GM19468 (cell line): ENCODE data around the gene ZNF385B.

Source experiments
- ATAC-seq: cut with Tn5 transposase; IDR thresholded peaks from one replicate; pipeline ENCODE4 v1.9.1; 2021; ENCODE audit warnings: mild to moderate bottlenecking, moderate library complexity, moderate number of reproducible peaks; ENCODE audit not compliant: unreplicated experiment; ENCODE audit errors: extremely low read depth

The ZNF385B gene

DNA sequence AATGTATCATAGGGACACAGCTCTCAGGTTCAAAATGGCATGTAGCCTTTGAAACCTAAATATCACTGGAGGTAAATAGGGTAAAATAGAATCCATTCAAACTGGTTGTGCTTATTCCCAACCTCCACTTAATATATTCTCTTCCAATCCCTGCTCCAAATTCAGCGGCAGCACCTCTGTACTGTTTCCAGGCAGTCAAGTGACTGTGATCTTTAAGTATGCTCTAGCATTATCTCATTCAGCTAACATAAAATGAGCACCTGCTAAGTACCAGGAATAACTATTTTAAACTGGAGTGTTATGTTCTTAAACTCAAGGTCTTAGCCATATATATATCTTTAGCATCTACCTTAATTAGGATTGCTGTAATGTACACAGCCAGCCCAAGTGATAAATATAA lies 327.5 kb downstream of the ZNF385B start:
- ATAC-seq = no peak

DNA sequence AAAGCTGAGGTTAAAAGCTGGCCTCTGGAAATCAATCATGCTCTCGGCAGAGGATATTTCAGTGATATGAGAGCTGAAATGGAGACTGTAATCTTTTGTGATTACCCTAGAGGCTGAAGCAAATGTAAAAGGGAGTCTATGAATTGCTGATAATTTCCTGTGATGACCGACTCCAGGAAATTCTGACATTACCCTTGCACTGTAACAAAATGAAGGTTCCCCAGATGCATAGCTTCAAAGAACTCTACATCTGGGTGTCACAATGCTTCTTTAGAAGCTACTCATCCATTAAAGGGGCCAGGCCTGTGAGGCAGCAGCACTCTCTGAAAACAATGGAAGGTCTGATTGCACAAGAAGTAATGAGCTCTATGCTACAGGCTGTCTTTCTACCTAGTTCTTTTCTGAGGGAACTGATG lies 328.5 kb downstream of the ZNF385B start:
- no peak for ATAC-seq

DNA sequence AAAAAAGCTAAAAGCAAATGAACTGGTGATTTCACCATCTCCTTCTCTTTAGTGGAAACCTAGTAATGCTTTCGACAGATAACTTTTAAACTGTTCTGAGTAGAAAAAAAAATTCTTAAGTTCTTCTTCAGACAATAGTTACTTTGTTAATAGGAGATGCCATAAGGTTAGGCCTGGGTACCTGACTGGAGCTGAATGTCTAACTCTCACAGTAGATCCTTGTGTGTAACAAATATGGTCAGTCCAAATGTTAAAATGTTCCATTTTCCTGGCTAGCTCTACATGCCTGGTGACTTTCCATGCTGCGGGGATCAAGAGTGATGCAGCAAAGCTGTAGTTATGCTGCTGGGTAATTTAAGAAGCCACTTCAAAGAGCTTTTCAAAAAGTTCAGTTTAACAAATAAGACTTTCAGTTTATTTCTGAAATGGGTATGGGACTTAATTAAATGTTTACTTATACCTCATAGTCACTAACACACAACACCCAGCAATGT lies 332.8 kb downstream of the ZNF385B start:
- ATAC-seq = no peak

DNA sequence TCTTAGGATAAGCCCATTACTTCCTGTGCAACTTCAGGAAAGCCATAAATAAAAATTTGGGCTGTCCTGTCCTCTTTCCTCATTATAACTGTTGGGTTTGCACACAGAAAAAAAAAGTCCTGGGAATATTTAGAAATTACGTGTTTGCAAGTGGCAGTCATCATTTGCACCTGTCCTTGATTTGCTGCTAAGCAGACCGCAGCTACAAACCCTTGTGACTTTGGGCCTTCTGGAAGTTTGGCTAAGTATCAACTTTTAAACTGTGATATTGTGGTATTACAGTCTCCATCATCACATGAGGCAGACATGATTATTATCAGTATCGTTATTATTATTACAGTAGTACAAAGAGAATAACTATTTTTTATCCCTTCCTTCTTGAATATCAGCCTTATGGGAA lies 336.1 kb downstream of the ZNF385B start:
- no peak for ATAC-seq

DNA sequence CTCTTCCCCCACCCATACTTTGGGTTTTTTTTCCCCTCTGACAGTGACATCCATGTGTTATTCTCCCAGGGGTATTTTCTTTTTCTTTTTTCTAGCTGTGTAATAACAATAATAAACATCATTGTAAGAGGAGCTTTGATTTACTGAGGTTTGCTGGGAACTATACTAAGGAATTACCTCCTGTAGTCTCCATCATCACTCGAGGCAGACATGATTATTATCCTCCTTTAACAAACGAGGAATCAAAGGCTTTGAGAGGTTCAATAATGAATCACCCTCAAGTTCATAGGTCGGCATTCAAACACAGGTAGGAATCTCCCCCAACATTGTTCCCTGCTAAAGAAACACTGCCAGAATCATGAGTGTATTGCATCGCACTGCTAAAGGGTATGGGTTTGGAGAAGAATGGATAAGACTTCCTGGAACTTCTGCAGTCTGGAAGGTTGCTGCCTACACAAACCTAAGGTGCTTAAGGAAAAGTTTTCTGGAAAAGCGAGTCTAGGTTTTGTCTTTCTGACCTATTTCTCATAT lies 336.5 kb downstream of the ZNF385B start:
- ATAC-seq = no peak

DNA sequence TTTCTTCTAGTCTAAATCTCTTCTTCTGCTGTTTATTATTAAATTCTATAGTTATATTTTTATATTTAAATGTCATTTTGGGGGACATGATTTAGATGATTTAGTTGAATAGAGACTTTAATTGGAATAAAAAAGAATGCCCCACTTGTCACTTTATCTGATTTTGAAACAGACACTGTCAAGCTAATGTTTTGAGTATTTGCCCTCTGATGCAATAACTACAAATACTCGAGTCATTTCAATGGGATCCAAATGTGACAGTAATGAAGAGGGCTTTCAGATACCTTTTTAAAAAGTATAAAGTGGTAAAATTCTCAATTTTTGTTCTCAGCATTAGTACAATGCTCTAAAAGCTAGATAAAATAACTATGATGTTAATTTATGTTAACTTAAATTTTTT lies 339.5 kb downstream of the ZNF385B start:
- ATAC-seq = no peak

DNA sequence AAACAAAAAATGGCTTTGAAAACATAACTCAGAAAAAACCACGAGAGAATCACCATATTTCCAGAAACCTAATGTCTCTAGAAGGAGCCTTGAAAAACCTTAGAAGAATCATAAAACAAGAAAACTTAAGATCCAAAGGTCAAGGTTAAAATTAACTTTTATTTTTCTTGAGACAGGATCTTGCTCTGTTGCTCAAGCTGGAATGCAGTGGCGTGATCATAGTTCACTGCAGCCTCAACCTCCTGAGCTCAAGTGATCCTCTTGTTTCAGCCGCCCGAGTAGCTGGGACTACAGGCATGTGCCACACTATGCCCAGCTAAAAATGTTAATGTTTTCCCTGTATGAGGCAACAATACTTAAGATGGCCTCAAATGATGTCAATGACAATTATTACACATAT lies 342.6 kb downstream of the ZNF385B start:
- ATAC-seq = no peak

DNA sequence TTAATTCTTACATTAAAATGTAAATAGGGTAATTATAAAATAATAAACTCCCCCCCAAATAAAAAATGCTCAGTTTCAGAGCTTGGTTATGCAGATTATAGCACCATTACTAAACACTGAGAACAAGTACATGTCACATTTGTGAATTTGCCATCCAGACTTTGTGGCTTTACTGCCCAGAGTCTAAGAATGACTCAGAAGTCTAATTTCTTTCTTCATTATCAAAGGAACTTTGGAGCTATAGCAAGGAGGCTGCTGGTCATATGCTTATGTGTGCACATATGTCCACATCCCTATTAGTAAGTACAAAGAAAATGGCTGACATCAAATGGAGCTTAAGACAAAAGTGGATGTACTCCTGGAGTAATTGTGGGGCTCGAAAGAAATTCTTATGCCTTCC lies 348.2 kb downstream of the ZNF385B start:
- no peak for ATAC-seq

DNA sequence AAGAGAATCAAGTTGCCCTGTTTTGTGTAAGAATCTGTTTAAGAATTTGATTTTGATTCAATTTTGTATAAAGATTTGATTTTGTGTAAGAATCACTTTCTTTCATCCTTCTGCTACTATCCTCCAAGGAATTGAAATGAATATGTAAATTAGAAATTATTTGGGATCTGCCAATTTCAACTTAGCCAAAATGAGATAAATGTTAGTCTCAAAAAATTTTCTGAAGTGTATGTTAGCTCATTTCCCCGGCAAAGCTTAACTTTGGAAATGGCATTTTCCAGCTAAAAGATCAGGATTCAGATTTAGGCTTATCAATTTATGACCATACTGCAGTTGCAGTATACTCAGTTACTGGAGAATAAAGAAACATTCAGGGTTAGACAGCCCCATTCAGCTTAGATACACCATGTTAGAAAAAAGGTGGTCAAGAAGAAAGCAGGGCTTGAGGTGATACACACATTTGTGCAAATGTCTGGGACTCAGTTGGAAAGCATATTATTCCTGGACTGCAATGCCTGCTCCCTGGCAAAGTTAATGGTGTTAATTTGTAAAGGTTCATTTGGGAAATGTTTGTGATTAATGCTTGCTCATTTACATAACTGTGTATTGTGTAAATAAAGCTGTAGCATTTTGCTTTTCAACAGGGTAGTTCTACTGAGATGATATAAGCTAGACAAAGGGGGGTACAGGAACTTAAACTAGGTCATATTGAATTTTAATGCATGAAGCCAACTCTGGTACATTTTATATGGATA lies 349.0 kb downstream of the ZNF385B start:
- no peak for ATAC-seq

DNA sequence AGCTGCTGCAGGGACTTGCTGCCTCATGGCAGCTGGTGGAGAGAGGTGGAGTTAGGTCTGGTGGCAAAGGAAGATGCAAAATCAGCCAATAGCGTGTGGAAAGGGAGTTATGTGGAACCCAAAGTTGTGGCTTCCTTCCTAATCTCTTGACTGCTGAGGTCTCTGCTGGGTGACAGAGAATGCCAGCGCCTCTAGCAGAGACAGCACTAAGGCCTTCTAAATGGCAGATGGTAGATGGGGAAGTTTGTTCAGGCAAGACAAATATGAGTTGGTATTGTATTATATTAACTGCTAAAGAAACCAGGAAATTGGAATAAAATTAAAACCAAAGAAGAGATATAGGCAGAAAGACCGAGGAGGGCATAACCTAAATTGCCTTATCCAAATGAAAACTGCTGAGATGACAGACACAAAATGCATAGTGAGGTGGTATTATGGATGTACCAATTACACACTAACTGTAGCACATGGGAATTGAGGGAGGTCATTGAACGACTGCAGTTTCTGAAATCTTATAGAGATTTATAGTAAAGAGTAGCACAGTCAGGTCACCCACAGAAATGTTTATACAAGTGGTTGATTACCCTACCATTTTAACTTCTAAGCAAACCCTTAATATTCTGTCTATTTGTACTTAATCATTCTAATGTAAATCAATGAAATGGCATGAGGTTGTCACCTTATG lies 350.2 kb downstream of the ZNF385B start:
- ATAC-seq = no peak

DNA sequence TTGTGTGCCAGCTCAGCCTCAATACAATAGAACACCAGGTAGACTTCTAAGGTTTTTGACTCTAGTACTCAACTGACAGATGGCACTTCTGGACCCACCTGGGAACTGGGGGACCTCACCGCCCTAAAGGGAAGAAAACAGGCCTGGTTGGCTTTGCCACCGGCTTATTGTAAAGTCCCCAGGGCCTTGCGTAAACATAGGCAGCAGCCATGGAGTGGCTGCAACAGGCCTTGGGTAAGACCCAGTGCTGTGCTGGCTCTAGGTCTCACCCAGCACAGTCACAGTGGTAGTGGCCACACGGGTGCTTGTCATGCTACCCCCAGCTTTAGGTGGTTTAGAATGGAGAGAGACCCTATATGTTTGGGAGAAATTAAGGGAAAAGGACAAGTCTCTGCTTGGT lies 366.1 kb downstream of the ZNF385B start:
- ATAC-seq = no peak

DNA sequence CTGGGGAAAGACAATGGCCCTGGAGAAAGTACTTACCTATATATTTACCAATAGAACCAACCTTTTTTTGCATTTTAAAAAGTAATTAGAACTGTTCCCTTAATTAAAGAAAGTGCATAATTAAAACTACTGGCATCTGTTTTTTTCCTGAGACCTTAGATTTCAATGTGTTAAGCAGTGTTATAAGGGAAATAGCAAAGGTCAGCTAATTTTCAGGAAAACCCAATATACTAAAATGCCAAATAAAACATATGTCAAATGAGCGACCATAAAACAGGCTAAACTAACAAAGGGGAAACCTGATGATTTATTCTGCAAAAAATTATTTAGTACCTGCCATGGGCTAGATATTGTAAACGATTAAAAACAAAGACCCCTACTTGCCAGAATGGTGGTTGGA lies 372.8 kb downstream of the ZNF385B start:
- no peak for ATAC-seq

DNA sequence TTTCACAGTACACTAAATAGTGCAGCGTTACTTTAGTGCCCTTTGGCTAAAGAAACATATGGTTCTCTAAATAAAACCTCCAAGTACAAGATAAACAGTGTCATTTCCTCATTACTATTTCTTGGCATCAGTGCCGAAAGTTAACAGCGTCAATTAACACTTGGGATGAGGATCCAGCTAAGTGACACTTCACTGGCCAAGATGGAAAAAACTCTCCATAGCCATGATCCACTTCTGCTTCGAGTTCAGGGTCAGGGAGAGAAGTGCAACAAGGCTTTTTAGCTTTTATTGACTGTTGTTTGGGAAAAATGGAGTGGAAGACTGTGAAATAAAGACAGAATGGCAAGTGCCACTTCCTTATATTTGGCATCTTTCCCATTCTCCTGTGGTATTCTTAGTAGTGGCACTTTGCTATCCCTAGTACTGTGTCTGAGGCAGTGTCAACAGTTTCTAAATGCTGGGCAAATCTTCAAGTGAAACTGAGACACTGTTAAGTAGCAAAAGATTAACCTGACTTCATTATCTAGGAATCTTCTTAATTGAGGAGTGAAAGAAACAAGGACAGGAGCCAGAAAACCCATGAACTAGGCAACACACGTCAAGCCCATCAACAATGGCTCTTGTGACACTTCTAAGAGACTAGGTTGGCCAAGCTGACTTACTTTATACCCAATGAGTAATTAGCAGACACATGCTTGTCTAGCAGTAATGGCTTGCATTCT lies 374.2 kb downstream of the ZNF385B start:
- ATAC-seq = no peak

DNA sequence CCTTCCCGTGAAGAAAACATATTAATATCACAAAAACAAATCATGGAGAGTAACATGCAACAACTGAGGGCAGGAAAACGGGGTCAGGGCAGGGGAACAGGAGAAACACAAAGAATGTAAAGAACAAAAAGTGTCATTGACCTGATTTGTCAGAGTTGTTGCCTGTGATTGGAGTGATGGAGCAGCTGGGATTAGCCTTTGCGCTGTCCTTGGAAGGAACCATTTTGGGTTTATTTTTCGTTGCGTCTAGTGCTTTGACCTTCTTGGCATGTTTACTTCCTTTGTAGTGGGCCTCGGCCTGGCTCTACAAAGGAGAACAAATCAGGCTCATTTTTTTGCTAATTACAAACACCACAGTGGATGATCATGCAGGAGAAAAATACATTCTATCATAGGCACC lies 378.3 kb downstream of the ZNF385B start:
- ATAC-seq = no peak

DNA sequence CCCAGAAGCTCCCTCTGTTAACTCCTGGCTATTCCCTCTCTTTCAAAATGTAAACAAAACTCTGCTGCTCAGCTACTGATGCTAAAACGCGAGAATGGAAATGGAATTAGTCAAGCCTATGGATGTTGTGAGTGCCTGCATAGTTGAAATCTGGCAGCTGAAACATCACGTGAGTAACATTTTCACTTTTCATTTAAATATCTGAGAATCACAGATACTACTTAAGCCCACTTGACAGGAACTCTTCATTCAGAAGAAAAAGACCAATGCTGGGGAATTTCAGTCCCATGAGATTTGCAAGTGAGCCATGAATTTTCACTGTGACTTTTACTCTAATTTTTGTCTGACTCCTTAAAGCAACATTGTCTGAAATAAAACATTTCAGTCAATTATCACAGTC lies 381.5 kb downstream of the ZNF385B start:
- ATAC-seq = no peak

DNA sequence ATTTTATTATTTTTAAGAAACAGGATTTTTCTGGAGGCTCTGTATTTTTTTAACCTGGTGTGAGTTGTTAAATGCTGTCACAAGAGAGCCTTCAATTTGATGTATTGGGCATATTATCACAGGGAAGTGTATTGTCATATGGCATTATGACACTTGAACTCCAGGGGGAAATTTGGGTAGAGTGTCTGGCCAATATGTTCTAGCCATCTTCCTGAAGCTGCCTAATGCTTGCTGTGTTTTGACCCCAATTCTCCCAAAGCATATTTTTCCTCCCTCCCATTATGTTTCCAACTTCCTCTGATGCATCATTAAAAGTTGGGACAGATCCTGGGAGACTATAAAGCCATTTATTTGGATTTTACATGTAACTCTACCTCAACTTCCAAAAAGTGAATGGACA lies 382.6 kb downstream of the ZNF385B start:
- ATAC-seq = no peak

DNA sequence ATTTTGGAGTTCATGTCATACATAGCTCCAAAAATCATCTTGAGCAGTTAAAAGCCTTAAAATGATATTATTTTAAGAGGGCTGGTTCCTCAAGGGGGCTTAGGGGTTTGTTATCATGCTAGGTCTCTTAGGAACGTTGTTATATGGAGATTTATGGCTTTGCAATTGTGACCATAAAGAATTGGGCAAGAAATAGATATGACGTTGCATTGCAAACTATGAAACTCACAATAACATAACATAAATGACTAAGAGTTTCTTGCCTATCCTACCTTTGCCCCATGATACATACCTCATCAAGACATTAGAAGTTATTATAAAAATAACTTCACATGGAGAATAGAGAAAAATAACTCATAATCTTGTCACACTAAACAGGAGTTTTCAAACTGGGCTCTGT lies 390.4 kb downstream of the ZNF385B start:
- no peak for ATAC-seq

DNA sequence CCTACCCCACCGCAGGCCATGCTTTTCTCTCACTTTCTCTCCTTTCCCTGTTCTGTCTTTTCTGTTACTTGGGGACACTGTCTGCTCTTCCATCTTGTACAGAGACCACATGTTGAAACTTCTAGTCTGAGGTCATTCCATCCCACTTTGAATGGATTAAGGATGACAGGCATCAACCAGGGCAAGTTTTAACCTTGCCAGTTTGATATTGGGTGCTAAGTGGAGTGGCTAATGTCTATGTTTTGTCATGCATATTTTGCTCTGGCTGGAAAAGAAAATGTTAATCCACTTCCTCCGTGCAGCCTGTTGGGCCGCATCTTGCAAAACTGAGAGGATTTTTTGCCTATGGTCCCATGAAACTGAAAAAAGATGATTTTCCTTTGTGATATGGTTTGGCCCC lies 391.3 kb downstream of the ZNF385B start:
- no peak for ATAC-seq

DNA sequence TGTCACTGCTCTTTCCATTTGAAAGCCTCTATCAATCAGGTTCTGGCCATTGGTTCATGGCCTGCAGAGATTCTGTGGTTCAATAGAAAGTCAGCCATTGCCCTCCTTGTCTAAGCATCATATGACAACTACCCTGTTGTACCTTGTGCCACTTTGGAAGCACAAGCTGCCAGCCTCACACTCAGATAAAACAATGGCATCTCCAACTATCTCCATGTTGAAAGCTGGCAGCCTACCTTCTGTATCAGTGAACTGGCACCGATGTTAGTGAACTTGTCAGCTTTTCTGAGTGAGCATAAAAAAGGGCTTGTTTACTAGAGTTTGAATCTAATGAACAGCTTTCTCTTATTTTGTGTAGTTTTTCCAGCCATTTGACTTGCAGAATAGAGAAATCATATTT lies 393.5 kb downstream of the ZNF385B start:
- no peak for ATAC-seq

DNA sequence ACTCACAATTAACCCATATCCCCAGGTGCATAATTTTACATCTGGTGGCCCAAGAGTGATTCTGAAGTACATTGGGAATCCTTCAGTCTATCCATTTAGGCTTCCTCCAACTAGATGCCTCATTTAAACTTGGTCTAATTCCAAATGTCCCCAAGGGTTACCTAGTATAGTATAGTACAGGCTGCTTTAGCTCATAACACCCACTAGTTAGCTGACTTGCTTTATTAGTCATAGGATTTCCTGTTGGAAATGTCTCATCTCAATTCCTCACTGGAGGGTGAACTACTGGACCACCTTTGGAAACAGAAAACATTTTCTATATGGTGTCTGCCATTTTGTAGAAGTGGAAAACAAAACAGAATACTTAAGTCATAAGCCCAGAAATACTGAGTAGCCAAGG lies 394.3 kb downstream of the ZNF385B start:
- ATAC-seq = no peak

DNA sequence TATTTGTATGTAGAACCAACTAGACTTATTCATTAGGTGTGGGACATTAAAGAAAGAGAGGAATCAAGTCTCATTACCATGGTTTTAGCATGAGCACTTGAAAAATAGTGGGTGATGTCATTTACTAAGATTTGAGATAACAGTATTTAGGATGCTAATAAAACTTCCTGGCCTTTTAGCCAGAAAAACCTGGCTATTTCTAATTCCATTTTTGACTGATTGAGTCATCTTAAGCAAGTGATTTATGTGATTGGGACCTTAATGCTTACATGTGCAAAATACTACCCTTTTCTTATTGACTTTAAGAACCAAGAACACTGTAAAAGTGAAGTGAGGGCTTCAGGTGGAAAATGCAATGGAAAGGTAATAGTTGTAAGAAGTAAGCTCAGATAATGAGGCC lies 400.0 kb downstream of the ZNF385B start:
- no peak for ATAC-seq
